SK-N-SH treated with all-trans-retinoic acid at 6 μM for 48 hours (cell line): ENCODE results near the gene WDR17.

Source experiments
- PATZ1 ChIP-seq: fragments of 250-450 bp; sonication (Bioruptor Pico); IDR thresholded peaks from 2 replicates; pipeline ENCODE4 v1.8.0; 2020; ENCODE audit warnings: mild to moderate bottlenecking, moderate library complexity, borderline replicate concordance
- RARB ChIP-seq: fragments of 250-450 bp; sonication (Bioruptor Pico); IDR thresholded peaks from 2 replicates; pipeline ENCODE4 v1.8.0; 2021; ENCODE audit warnings: mild to moderate bottlenecking, moderate library complexity
- TCF4 ChIP-seq: fragments of 250-450 bp; sonication (Bioruptor Pico); IDR thresholded peaks from 2 replicates; pipeline ENCODE4 v1.8.0; 2021; ENCODE audit warnings: mild to moderate bottlenecking, moderate library complexity, borderline replicate concordance
- ZFP3 ChIP-seq: fragments of 250-450 bp; sonication (Bioruptor Pico); IDR thresholded peaks from 2 replicates; pipeline ENCODE4 v1.5.0; 2020; ENCODE audit warnings: mild to moderate bottlenecking, moderate library complexity
- ZFP30 ChIP-seq: fragments of 450-650 bp; formaldehyde crosslinking; IDR thresholded peaks from 2 replicates; pipeline ENCODE4 v1.5.0; 2022; ENCODE audit warnings: mild to moderate bottlenecking, moderate library complexity
- TF ChIP-seq, protein P1 (sequence below): fragments of 250-450 bp; sonication (Bioruptor Pico); IDR thresholded peaks from 2 replicates; pipeline ENCODE4 v1.8.0; 2021; ENCODE audit warnings: low read depth, mild to moderate bottlenecking, moderate library complexity, borderline replicate concordance

DNA sequence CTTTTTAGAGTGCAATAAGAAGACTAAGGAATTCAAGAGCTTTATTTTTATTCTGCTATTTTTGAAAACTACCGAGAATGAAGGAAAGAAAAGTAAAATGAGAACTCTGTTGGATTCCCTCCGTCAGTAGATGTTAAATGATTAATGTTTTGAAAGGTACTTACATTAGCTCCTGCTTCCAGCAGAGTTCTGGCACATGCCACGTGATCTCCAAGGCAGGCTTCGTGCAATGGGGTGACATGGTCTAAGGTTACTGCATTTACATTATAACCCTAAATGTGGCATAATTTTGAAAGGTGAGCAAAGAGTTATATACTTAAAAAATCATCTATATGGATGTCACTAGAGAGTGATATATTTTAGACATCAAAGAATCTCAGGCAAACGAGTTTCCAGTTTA is 156.5 kb downstream of the WDR17 start:
- TF ChIP-seq, protein P1, sequence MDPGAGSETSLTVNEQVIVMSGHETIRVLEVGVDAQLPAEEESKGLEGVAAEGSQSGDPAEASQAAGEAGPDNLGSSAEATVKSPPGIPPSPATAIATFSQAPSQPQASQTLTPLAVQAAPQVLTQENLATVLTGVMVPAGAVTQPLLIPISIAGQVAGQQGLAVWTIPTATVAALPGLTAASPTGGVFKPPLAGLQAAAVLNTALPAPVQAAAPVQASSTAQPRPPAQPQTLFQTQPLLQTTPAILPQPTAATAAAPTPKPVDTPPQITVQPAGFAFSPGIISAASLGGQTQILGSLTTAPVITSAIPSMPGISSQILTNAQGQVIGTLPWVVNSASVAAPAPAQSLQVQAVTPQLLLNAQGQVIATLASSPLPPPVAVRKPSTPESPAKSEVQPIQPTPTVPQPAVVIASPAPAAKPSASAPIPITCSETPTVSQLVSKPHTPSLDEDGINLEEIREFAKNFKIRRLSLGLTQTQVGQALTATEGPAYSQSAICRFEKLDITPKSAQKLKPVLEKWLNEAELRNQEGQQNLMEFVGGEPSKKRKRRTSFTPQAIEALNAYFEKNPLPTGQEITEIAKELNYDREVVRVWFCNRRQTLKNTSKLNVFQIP, result no peak
- no peak for TF ChIP-seq PATZ1 (CRISPR knock-in tag)
- TF ChIP-seq ZFP3, result no peak
- no peak for TF ChIP-seq TCF4 (CRISPR knock-in tag)
- TF ChIP-seq RARB (CRISPR knock-in tag), result no peak
- no peak for TF ChIP-seq ZFP30 (CRISPR knock-in tag)
